Bronchial epithelial cell (primary cell): ENCODE measurements around the gene KRT40. TPM values are rescaled to one million over a fixed set of nuclear protein-coding genes. Genes with fewer than 3 reads are reported as not detected.

Source experiments
- DNase-seq: peaks from one replicate; pipeline ENCODE4 v3.0.0-alpha.2; 2010; ENCODE audit warnings: low read depth
- FAIRE-seq: peaks from 2 replicates; lab custom pipeline; 2011; peaks lifted over from hg19 to GRCh38; lab: Jason Lieb, UNC
- H3K27me3 ChIP-seq: 2 replicates; pipeline ENCODE4 v1.5.1; 2011; ENCODE audit warnings: low read length; ENCODE audit not compliant: control insufficient read depth, insufficient read depth
- H3K36me3 ChIP-seq: 2 replicates; pipeline ENCODE4 v1.5.1; 2011; ENCODE audit warnings: low read length; ENCODE audit not compliant: control insufficient read depth, insufficient read depth
- H3K4me3 ChIP-seq: 2 replicates; pipeline ENCODE4 v1.5.1; 2011; ENCODE audit warnings: mild to moderate bottlenecking, low read depth, low read length, control low read depth
- CTCF ChIP-seq: IDR thresholded peaks from 2 replicates; pipeline ENCODE4 v1.5.1; 2011; ENCODE audit warnings: mild to moderate bottlenecking, moderate library complexity, low read length, control low read depth, inconsistent platforms; ENCODE audit not compliant: insufficient read depth, severe bottlenecking
- total RNA-seq: library from RNA; depleted of rRNA; stranded (reverse); fragments of >200 nt; gene quantifications from 2 replicates; pipeline ENCODE4 v1.2.1, GENCODE V29; 2014

The KRT40 gene
- total RNA-seq, 1 donor from 2014 or later: not detected

GRCh38 chr17:40958086-40958953 is 25.8 kb downstream of the KRT40 start:
- DNase-seq (peak; percentile 86), FAIRE-seq (no peak)
- no peak overlapping the region for H3K4me3 ChIP-seq
- H3K27me3 ChIP-seq: no peaks in the 10 kb centered on the region
- TF ChIP-seq CTCF: no peak
- no peaks in the 10 kb centered on the region for H3K36me3 ChIP-seq

- FAIRE-seq (peak; percentile 94), DNase-seq (peak; percentile 100)
- H3K27me3 ChIP-seq: no peaks in the 10 kb centered on the region
- no peak overlapping the region for H3K4me3 ChIP-seq
- no peak for TF ChIP-seq CTCF
- H3K36me3 ChIP-seq: no peaks in the 10 kb centered on the region
Observed at GRCh38 chr17:40956401-40957254, 27.5 kb downstream of the KRT40 start.

GRCh38 chr17:40953881-40954280 is 30.2 kb downstream of the KRT40 start:
- FAIRE-seq: peak; percentile 99
- Histone ChIP-seq H3K27me3 (no peaks in the 10 kb centered on the region), H3K36me3 (no peaks in the 10 kb centered on the region), H3K4me3 (no peak overlapping the region)
- DNase-seq: peak; percentile 100
- no peak for TF ChIP-seq CTCF

GRCh38 chr17:40952661-40953060 is 31.5 kb downstream of the KRT40 start:
- no peak overlapping the region for H3K4me3 ChIP-seq
- TF ChIP-seq CTCF: no peak
- no peaks in the 10 kb centered on the region for H3K36me3 ChIP-seq
- no peaks in the 10 kb centered on the region for H3K27me3 ChIP-seq
- DNase-seq (peak; percentile 98), FAIRE-seq (peak; percentile 88)

GRCh38 chr17:40952154-40952553 is 32.0 kb downstream of the KRT40 start:
- Histone ChIP-seq H3K36me3 (no peaks in the 10 kb centered on the region), H3K4me3 (no peak overlapping the region), H3K27me3 (no peaks in the 10 kb centered on the region)
- FAIRE-seq (peak; percentile 18), DNase-seq (no peak)
- no peak for TF ChIP-seq CTCF
